Stomach (tissue), 9 donors: Measurements from ENCODE around the gene EBI3. TPM values are rescaled to one million over a fixed set of nuclear protein-coding genes. Genes with fewer than 3 reads are reported as not detected.
"Not testable (repeated sequence)": the region's sequence is repeated elsewhere in the genome, so short reads cannot be mapped to it uniquely, and the experiment has no call there.

Source experiments
- DNase-seq, 2 donors: peaks; one replicate each; pipeline versions ENCODE4 v3.0.0 to v3.0.0-alpha.2; 2013 to 2019
- H3K27ac ChIP-seq, 5 donors: fragments of 200-600 bp in 4 of 5; sonication (generic) in 4 of 5; one replicate each; pipeline ENCODE4 v1.5.1; 2013 to 2019; ENCODE audit warnings: mild to moderate bottlenecking in 1 of 5, moderate library complexity in 1 of 5
- H3K27me3 ChIP-seq, 3 donors: fragments of 200-600 bp; sonication (generic); one replicate each; pipeline ENCODE4 v1.5.1; 2017 to 2019; ENCODE audit warnings: mixed run types in 1 of 3
- H3K36me3 ChIP-seq, 4 donors: fragments of 200-600 bp; sonication (generic); 1 replicate in 3 of 4; 2 replicates in 1 of 4; pipeline ENCODE4 v1.5.1; 2016 to 2019
- H3K4me1 ChIP-seq, 4 donors: fragments of 200-600 bp; sonication (generic); one replicate each; pipeline ENCODE4 v1.5.1; 2016 to 2019
- H3K4me3 ChIP-seq, 4 donors: fragments of 200-600 bp; sonication (generic) in 3 of 4; one replicate each; pipeline ENCODE4 v1.5.1; 2016 to 2019; ENCODE audit warnings: mild to moderate bottlenecking in 1 of 4
- H3K9me3 ChIP-seq, 4 donors: fragments of 200-600 bp; sonication (generic); one replicate each; pipeline ENCODE4 v1.5.1; 2016 to 2019
- CTCF ChIP-seq, 7 experiments: fragments of 450-650 bp in 4 of 7; fragments of 200-600 bp in 3 of 7; sonication (generic) in 3 of 7; IDR thresholded peaks; one replicate each; pipeline ENCODE4 v1.5.1; 2016 to 2019; ENCODE audit warnings: antibody characterized with exemption in 7 of 7, control low read depth in 2 of 7, mild to moderate bottlenecking in 1 of 7
- EP300 ChIP-seq: sonication (generic); formaldehyde crosslinking; IDR thresholded peaks from one replicate; pipeline ENCODE4 v1.6.1; 2017; ENCODE audit warnings: antibody characterized with exemption
- POLR2A ChIP-seq, 4 donors: fragments of 450-650 bp; IDR thresholded peaks; one replicate each; pipeline ENCODE4 v1.6.1; 2016; ENCODE audit warnings: antibody characterized with exemption in 4 of 4, control low read depth in 2 of 4, mild to moderate bottlenecking in 1 of 4, moderate library complexity in 1 of 4
- POLR2AphosphoS5 ChIP-seq, 3 donors: sonication (generic); formaldehyde crosslinking; IDR thresholded peaks; one replicate each; pipeline ENCODE4 v1.6.1; 2016; ENCODE audit warnings: antibody characterized with exemption in 3 of 3
- WGBS, 5 donors: extraction: QIAGEN DNeasy Blood & Tissue Kit in 3 of 5; methylation state at CpG; one replicate each; pipeline versions ENCODE4 v1.1.5 to v1.1.7; 2013 to 2018; 5-methylcytosine and 5-hydroxymethylcytosine counted together
- intact Hi-C: fragments of 100-400 bp; cut with DNase I; formaldehyde crosslinking; loops from one replicate; pipeline ENCODE4 v1.15.1; 2023; ENCODE audit warnings: low total_unique reads
- polyA plus RNA-seq, 3 donors: library from polyadenylated mRNA; stranded (reverse); fragments of 200-250 nt; gene quantifications; one replicate each; pipeline ENCODE4 v1.2.3, GENCODE V29; 2013
- total RNA-seq, 5 donors: library from RNA; depleted of rRNA; stranded (reverse); fragments of >200 nt; gene quantifications; one replicate each; pipeline versions ENCODE4 v1.1.0 to v1.2.3, GENCODE V29; 2014 to 2016
- donor health status: healthy with polysubstance abuse.
- donor health status: Bipolar disorder and iron deficiency.
- donor health status: healthy.

Gene EBI3
- total and polyA plus RNA-seq, 8 donors = 0.55 to 2.7 (median 2.3) TPM; not detected in 4

GRCh38 chr19:4234142-4234861 is 5.0 kb downstream of the EBI3 start:
- H3K4me3 ChIP-seq = no peak overlapping the region
- no peaks in the 10 kb centered on the region for H3K36me3 ChIP-seq
- intact Hi-C loops = no loop called here
- peaks cover 0 to 76% (median 29%) of the 10 kb centered on the region in 3 donors for H3K27me3 ChIP-seq
- DNase-seq = no peak
- H3K9me3 ChIP-seq = no peaks in the 10 kb centered on the region
- peaks cover 0 to 2% (median 0%) of the 10 kb centered on the region in 4 donors for H3K4me1 ChIP-seq
- 38 to 44% (median 39%) methylated on average over 19 to 21 of the region's 21 CpGs for WGBS, 5 donors
- no peak overlapping the region for H3K27ac ChIP-seq
- no peak for TF ChIP-seq CTCF (IDR thresholded peaks at IDR 0.05)

GRCh38 chr19:4234862-4235201 is 5.5 kb downstream of the EBI3 start:
- Histone ChIP-seq H3K36me3 (no peaks in the 10 kb centered on the region), H3K27me3 (peaks cover 0 to 70% (median 24%) of the 10 kb centered on the region in 3 donors), H3K4me3 (no peak overlapping the region), H3K27ac (no peak overlapping the region), H3K9me3 (no peaks in the 10 kb centered on the region), H3K4me1 (no peaks in the 10 kb centered on the region)
- no peak for TF ChIP-seq POLR2A (IDR thresholded peaks at IDR 0.05)
- TF ChIP-seq EP300 = no peak
- TF ChIP-seq POLR2AphosphoS5 (IDR thresholded peaks at IDR 0.05) = no peak
- TF ChIP-seq CTCF (IDR thresholded peaks at IDR 0.05) = no peak
- intact Hi-C loops = no loop called here
- 53 to 75% (median 64%) methylated on average over 11 to 13 of the region's 13 CpGs for WGBS, 5 donors
- no peak for DNase-seq

GRCh38 chr19:4237510-4237909 is 8.2 kb downstream of the EBI3 start:
- H3K36me3 ChIP-seq, H3K4me3 ChIP-seq, intact Hi-C loops, H3K27ac ChIP-seq, H3K4me1 ChIP-seq, DNase-seq: not testable (repeated sequence)
- Histone ChIP-seq H3K27me3 (peaks cover 0 to 44% (median 10%) of the 10 kb centered on the region in 3 donors), H3K9me3 (peaks cover 0 to 15% (median 13%) of the 10 kb centered on the region in 4 donors)
- 87 to 93% (median 92%) methylated on average over 16 of the region's 16 CpGs for WGBS, 5 donors

DNA sequence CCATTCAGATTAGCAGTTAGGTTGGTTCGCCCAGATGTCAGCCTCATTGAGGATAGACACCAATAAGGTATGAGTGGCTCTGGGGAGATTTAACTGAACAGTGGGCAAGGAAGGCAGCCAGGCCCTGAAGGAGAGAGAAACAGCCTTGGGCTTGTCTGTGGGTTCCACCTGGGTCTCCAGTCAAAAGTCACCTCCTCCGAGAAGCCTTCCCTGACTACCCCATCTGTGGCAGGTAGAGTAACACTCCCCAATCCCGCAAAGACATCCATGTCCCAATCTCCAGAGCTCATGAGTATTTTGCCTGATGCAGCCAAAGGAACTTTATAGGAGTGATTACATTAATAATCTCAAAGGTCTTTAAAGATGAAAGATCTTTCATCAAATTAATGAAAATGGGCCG is 9.5 kb downstream of the EBI3 start:
- Histone ChIP-seq H3K4me1 (no peaks in the 10 kb centered on the region), H3K27me3 (peaks cover 0 to 31% (median 0%) of the 10 kb centered on the region in 3 donors), H3K9me3 (peaks cover 0 to 16% (median 13%) of the 10 kb centered on the region in 4 donors), H3K27ac (no peak overlapping the region), H3K4me3 (no peak overlapping the region), H3K36me3 (no peaks in the 10 kb centered on the region)
- TF ChIP-seq POLR2AphosphoS5 (IDR thresholded peaks at IDR 0.05) = no peak
- TF ChIP-seq CTCF (IDR thresholded peaks at IDR 0.05) = no peak
- TF ChIP-seq EP300 = no peak
- no peak for TF ChIP-seq POLR2A (IDR thresholded peaks at IDR 0.05)
- intact Hi-C loops = no loop called here
- 78 to 91% (median 88%) methylated on average over 4 of the region's 4 CpGs for WGBS, 5 donors
- no peak for DNase-seq

- Histone ChIP-seq H3K4me3 (no peak overlapping the region), H3K27ac (no peak overlapping the region), H3K9me3 (peaks cover 0 to 16% (median 13%) of the 10 kb centered on the region in 4 donors), H3K27me3 (peaks cover 0 to 3% (median 0%) of the 10 kb centered on the region in 3 donors), H3K4me1 (peaks cover 0 to 6% (median 5%) of the 10 kb centered on the region in 4 donors), H3K36me3 (no peaks in the 10 kb centered on the region)
- intact Hi-C loops = no loop called here
- DNase-seq = no peak
- no peak for TF ChIP-seq CTCF (IDR thresholded peaks at IDR 0.05)
- no peak for TF ChIP-seq POLR2AphosphoS5 (IDR thresholded peaks at IDR 0.05)
- no peak for TF ChIP-seq EP300
- no peak for TF ChIP-seq POLR2A (IDR thresholded peaks at IDR 0.05)
- WGBS, 5 donors = 65 to 80% (median 74%) methylated on average over 5 of the region's 5 CpGs
Observed at GRCh38 chr19:4241824-4242430, 12.6 kb downstream of the EBI3 start.

- H3K27me3 ChIP-seq, intact Hi-C loops, DNase-seq, H3K4me3 ChIP-seq: not testable (repeated sequence)
- peaks cover 24 to 30% (median 25%) of the 10 kb centered on the region in 4 donors for H3K36me3 ChIP-seq
- H3K4me1 ChIP-seq = peaks cover 9 to 17% (median 15%) of the 10 kb centered on the region in 4 donors
- peak overlapping the region in 1 of 5 donors; percentile 96 for H3K27ac ChIP-seq
- H3K9me3 ChIP-seq = peaks cover 0 to 16% (median 13%) of the 10 kb centered on the region in 4 donors
- 94 to 98% (median 97%) methylated on average over 6 of the region's 6 CpGs for WGBS, 5 donors
Observed at GRCh38 chr19:4245938-4246337, 16.6 kb downstream of the EBI3 start.
